Astrocyte of the cerebellum (primary cell): ENCODE data around the gene TASP1.

Experiments used
- DNase-seq: peaks from one replicate; pipeline ENCODE4 v3.0.0-alpha.2; 2011; ENCODE audit warnings: low read depth
- H3K4me3 ChIP-seq: 2 replicates; pipeline ENCODE4 v1.5.1; 2011; ENCODE audit warnings: mild to moderate bottlenecking, low read depth, low read length, moderate library complexity
- in situ Hi-C: cut with HindIII; loops from 2 replicates; pipeline ENCODE4 v1.10.0; 2017; ENCODE audit warnings: low sequenced_read_pairs
- TF ChIP-seq, protein P1 (sequence below): IDR thresholded peaks from 2 replicates; pipeline ENCODE4 v1.5.1; 2012; ENCODE audit warnings: low read length, low read depth, moderate library complexity, mild to moderate bottlenecking; ENCODE audit errors: missing control alignments

Gene TASP1

GRCh38 chr20:13638496-13639149 is at the start of gene TASP1:
Gene TASP1 (minus strand): TSS chr20:13638932. CDS start chr20:13630078, 8,854 bp downstream.
- TF ChIP-seq, protein P1, sequence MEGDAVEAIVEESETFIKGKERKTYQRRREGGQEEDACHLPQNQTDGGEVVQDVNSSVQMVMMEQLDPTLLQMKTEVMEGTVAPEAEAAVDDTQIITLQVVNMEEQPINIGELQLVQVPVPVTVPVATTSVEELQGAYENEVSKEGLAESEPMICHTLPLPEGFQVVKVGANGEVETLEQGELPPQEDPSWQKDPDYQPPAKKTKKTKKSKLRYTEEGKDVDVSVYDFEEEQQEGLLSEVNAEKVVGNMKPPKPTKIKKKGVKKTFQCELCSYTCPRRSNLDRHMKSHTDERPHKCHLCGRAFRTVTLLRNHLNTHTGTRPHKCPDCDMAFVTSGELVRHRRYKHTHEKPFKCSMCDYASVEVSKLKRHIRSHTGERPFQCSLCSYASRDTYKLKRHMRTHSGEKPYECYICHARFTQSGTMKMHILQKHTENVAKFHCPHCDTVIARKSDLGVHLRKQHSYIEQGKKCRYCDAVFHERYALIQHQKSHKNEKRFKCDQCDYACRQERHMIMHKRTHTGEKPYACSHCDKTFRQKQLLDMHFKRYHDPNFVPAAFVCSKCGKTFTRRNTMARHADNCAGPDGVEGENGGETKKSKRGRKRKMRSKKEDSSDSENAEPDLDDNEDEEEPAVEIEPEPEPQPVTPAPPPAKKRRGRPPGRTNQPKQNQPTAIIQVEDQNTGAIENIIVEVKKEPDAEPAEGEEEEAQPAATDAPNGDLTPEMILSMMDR = no peak
- in situ Hi-C loops = no loop called here
- peak; percentile 90 for DNase-seq
- peak within 1 kb of the TSS; percentile 98 for H3K4me3 ChIP-seq

DNA sequence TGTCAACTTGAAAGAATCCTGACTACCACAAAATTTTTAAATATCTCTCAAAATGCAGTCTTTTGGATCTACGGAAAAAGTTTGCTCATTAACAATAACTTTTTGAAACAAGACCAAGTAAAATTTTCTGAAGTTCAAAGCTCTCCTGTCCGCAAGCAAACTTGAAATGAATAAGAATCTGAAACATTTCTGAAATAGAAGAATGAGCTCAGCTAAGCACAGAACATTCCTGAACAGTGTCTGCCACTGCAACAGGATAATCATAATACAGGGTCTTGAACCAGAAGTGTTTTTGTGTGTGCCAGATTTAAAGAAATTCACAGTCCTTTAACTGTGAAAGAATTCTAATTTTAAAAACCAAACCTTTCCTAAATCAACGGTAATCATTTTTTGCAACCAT is 49.1 kb upstream of the TASP1 start:
- no peak for DNase-seq
- in situ Hi-C loops = no loop called here
- no peak overlapping the region for H3K4me3 ChIP-seq
- TF ChIP-seq, protein P1 = no peak

GRCh38 chr20:13685623-13686022 is 46.9 kb upstream of the TASP1 start:
- no peak for DNase-seq
- no peak overlapping the region for H3K4me3 ChIP-seq
- in situ Hi-C loops = no loop called here
- TF ChIP-seq, protein P1 = no peak

- in situ Hi-C loops = no loop called here
- DNase-seq = no peak
- H3K4me3 ChIP-seq = no peak overlapping the region
- TF ChIP-seq, protein P1 = no peak
Observed at GRCh38 chr20:13684566-13685222, 46.0 kb upstream of the TASP1 start.

- no peak overlapping the region for H3K4me3 ChIP-seq
- in situ Hi-C loops = no loop called here
- TF ChIP-seq, protein P1 = no peak
- no peak for DNase-seq
Observed at GRCh38 chr20:13683833-13684232, 45.1 kb upstream of the TASP1 start.

DNA sequence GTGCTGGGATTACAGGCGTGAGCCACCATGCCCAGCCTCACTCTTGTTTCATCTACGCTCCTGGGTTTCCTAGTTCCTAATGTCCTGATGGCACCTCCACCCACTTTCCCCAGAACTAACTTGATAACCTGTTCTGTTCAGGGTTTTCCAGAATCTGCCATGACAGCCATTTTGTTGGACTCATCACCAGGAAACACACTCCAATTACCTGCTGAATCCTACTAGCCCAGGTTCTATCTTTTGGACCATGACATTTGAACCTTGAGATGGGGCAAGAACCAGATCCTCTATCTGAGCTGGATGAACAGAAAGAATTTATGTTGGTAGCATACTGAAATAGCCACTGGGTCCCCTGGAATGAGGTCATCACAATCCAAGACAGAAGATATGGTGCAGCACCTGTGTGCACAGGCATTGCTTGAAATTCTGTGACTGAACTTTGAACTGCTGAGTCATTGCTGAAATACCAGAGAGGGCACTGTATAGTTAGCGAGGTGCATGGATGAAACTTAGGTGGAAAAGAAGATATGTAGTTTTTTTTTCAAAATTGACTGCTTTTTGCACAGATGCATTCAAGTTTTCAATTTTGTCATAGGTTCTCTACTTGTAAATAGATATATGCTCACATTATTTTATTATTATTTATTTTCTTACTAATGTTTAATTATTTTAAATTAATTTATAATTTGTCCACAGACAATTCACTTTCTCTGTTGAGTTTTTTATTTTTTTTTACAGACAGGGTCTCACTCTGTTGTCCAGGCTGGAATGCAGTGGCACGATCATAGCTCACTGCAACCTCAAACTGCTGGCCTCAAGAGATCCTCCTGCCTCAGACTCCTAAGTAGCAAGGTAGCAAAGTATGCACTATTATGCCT is 42.8 kb upstream of the TASP1 start:
- no peak overlapping the region for H3K4me3 ChIP-seq
- in situ Hi-C loops = no loop called here
- TF ChIP-seq, protein P1 = no peak
- no peak for DNase-seq
